Measurements from ENCODE around the gene CENPH.
A peak's percentile ranks its signal among the peaks of the same experiment; 100 is the strongest.
"Not testable (repeated sequence)": the region's sequence is repeated elsewhere in the genome, so short reads cannot be mapped to it uniquely, and the experiment has no call there.

CENPH gene

DNA sequence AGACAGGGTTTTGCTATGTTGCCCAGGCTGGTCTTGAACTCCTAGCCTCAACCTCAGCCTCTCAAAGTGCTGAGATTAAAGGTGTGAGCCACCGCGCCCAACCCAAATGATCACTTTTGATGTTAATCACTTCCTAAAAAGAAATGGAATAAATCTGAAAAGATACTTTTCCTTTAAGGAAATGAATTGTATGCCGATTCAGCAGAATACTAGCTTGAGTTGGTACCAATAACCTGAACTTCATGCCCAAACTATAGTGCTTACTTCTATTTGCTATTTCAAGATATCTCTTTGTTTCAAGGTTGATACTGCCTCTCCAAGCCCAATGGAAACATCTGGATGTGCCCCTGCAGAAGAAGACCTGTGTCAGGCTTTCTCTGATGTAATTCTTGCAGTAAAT lies 18.4 kb upstream of the CENPH start:
- Mint-ChIP-seq H3K4me3 (no peak overlapping the region), H3K27ac (no peak overlapping the region), H3K27me3 (ENCODE audit: low read depth) (no peaks in the 10 kb centered on the region), H3K9me3 (no peaks in the 10 kb centered on the region), H3K36me3 (ENCODE audit: low read depth) (peaks cover 79% of the 10 kb centered on the region), H3K4me1 (ENCODE audit: low read depth) (peaks cover 39% of the 10 kb centered on the region)
- DNase-seq (ENCODE audit: low spot score), result no peak

DNA sequence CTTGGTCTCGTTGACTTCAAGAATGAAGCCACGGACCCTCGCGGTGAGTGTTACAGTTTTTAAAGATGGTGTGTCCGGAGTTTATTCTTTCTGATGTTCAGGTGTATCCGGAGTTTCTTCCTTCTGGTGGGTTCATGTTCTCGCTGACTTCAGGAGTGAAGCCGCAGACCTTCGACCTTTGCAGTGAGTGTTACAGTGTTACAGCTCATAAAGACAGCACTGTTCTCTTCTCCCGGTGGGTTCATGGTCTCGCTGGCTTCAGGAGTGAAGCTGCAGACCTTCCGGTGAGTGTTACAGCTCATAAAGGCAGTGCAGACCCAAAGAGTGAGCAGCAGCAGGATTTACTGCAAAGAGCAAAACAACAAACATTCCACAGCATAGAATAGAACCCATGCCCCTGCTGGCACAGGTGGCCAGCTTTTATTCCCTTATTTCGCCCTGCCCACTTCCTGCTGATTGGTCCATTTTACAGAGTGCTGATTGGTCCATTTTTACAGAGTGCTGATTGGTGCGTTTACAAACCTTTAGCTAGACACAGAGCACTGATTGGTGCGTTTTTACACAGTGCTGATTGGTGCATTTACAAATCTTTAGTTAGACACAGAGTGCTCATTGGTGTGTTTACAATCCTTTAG lies 7.6 kb upstream of the CENPH start:
- peaks cover 16% of the 10 kb centered on the region for H3K36me3 Mint-ChIP-seq (ENCODE audit: low read depth)
- H3K9me3 Mint-ChIP-seq, H3K4me3 Mint-ChIP-seq: not testable (repeated sequence)

DNA sequence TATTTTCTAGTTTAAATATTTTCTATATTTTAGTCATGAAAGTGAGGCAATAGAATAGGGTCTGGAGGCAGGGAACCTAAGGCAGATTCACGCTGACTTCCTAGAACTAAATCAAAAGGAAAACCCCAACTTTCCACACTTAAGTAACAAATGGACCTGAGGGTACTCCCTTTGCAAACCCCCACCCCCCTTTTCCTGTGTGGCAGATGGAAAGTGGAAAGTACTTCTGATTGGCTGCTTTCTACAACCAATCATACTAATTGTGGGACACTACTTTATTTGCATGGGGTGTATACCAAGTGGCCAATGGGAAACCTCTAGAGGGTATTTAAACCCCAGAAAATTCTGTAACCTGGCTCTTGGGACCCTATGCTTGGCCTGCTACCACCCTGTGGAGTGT lies 4.8 kb upstream of the CENPH start:
- no peak for DNase-seq (ENCODE audit: low spot score)
- no peaks in the 10 kb centered on the region for H3K36me3 Mint-ChIP-seq (ENCODE audit: low read depth)
- no peaks in the 10 kb centered on the region for H3K4me1 Mint-ChIP-seq (ENCODE audit: low read depth)
- no peaks in the 10 kb centered on the region for H3K27me3 Mint-ChIP-seq (ENCODE audit: low read depth)
- H3K9me3 Mint-ChIP-seq, result no peaks in the 10 kb centered on the region
- no peak overlapping the region for H3K4me3 Mint-ChIP-seq
- H3K27ac Mint-ChIP-seq, result no peak overlapping the region

More for the DNA sequence above, 7.6 kb upstream of the CENPH start:
- DNase-seq (ENCODE audit: low spot score); H3K4me1 Mint-ChIP-seq (ENCODE audit: low read depth); H3K27me3 Mint-ChIP-seq (ENCODE audit: low read depth); H3K27ac Mint-ChIP-seq: not testable (repeated sequence)

DNA sequence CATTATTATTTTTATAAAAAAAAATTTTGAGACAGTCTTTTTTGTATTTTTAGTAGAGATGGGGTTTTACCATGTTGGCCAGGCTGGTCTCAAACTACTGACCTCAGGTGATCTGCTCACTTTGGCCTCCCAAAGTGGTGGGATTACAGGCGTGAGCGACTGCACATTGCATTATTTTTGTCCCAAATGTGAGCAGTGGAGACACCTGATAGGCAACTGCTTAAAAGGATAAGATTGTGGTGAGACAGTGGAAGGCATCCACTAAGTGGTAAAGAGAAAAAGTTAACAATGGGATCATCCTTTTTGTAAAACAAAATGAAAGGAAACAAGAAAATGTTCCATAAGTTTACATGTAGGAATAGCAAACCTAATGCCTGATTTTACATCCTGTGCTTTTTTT lies 2.0 kb upstream of the CENPH start:
- Mint-ChIP-seq H3K4me1 (ENCODE audit: low read depth) (peaks cover 8% of the 10 kb centered on the region), H3K27me3 (ENCODE audit: low read depth) (no peaks in the 10 kb centered on the region), H3K4me3 (no peak overlapping the region), H3K9me3 (no peaks in the 10 kb centered on the region), H3K27ac (peak overlapping the region; percentile 55), H3K36me3 (ENCODE audit: low read depth) (peaks cover 5% of the 10 kb centered on the region)
- no peak for DNase-seq (ENCODE audit: low spot score)

DNA sequence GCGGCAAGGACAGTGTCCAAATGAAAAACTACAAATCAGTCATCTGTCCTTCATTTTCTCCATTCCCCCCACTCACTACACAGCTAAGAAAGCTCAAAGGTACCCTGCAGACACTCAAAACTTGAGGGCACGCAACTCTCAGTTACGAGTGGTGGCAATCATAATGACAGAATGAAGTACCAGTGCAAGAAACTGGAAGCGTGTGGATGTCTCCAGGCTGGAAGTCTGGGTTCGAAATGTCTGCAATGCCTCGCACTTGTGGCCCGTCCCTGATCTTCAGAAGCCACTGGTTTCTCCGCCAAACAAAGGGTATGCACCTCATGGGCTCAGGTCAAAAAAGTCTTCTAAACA lies 597 bp upstream of the CENPH start:
- Mint-ChIP-seq H3K36me3 (ENCODE audit: low read depth) (peaks cover 7% of the 10 kb centered on the region), H3K27ac (peak overlapping the region; percentile 92), H3K9me3 (no peaks in the 10 kb centered on the region), H3K27me3 (ENCODE audit: low read depth) (no peaks in the 10 kb centered on the region), H3K4me3 (peak overlapping the region; percentile 90), H3K4me1 (ENCODE audit: low read depth) (peaks cover 8% of the 10 kb centered on the region)
- no peak for DNase-seq (ENCODE audit: low spot score)

DNA sequence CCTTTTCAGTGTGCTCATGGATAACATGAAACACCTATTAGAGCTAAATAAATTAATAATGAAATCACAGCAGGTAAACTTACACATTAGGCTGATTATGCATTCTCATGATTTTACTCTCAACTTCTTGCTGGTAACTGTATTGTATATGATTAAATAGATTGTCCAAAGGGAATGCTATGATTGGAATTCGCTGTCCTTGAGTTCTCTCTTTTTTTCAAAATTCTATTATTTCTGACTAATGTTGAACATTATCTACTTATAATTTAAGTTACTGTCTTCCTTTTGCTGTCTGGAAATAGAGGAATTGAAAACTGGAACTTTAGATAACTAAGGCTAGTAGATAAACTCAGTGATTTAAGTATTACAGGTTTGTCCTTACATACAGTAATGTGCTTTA lies 13.1 kb downstream of the CENPH start:
- peaks cover 19% of the 10 kb centered on the region for H3K36me3 Mint-ChIP-seq (ENCODE audit: low read depth)
- no peaks in the 10 kb centered on the region for H3K27me3 Mint-ChIP-seq (ENCODE audit: low read depth)
- H3K27ac Mint-ChIP-seq, result no peak overlapping the region
- H3K9me3 Mint-ChIP-seq, result no peaks in the 10 kb centered on the region
- no peak overlapping the region for H3K4me3 Mint-ChIP-seq
- DNase-seq (ENCODE audit: low spot score), result no peak
- H3K4me1 Mint-ChIP-seq (ENCODE audit: low read depth), result peaks cover 5% of the 10 kb centered on the region

DNA sequence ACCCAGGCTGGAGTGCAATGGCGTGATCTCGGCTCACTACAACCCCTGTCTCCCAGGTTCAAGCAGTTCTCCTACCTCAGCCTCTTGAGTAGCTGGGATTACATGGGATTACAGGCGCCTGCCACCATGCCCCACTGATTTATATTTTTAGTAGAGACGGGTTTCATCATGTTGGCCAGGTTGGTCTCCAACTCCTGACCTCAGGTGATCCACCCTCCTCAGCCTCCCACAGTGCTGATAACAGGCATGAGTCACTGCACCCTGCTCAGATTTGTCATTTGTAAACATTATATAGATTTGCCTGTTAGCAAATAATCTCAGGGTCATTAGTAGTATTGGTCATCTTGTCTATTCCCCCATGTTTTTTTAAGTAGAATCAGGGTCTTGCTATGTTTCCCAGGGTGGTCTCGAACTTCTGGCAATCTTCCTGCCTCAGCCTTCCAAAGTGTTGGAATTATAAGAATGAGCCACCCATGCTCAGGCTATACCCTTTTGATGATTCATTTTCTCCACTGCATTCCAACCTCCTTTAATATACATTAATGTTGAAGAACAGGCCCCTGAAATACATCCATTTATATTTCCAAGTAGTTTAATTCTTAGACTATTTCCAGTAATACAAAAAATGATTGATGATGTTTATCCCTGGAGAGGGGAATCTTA lies 17.3 kb downstream of the CENPH start:
- no peak overlapping the region for H3K4me3 Mint-ChIP-seq
- no peak for DNase-seq (ENCODE audit: low spot score)
- H3K27me3 Mint-ChIP-seq (ENCODE audit: low read depth), result no peaks in the 10 kb centered on the region
- no peaks in the 10 kb centered on the region for H3K4me1 Mint-ChIP-seq (ENCODE audit: low read depth)
- peaks cover 7% of the 10 kb centered on the region for H3K36me3 Mint-ChIP-seq (ENCODE audit: low read depth)
- H3K9me3 Mint-ChIP-seq, result no peaks in the 10 kb centered on the region
- no peak overlapping the region for H3K27ac Mint-ChIP-seq

DNA sequence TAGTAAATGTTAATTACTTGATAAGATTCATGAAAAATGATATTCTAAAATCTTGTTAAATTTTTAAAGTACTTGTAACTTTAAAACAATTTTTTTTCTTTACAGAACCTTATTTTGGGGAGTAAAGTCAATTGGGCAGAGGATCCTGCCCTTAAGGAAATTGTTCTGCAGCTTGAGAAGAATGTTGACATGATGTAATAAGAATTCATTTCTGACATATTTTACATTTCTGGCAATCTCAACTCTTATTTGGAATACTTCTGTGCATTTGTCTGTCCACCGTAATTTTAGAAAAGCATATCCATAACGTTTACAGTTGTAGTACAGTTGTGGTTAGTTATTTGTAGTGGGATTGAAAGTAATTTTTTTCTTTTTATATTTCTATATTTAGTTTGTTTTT lies 20.2 kb downstream of the CENPH start:
- no peak overlapping the region for H3K27ac Mint-ChIP-seq
- DNase-seq (ENCODE audit: low spot score), result no peak
- no peaks in the 10 kb centered on the region for H3K9me3 Mint-ChIP-seq
- H3K27me3 Mint-ChIP-seq (ENCODE audit: low read depth), result no peaks in the 10 kb centered on the region
- H3K4me3 Mint-ChIP-seq, result no peak overlapping the region
- H3K36me3 Mint-ChIP-seq (ENCODE audit: low read depth), result peaks cover 7% of the 10 kb centered on the region
- no peaks in the 10 kb centered on the region for H3K4me1 Mint-ChIP-seq (ENCODE audit: low read depth)

DNA sequence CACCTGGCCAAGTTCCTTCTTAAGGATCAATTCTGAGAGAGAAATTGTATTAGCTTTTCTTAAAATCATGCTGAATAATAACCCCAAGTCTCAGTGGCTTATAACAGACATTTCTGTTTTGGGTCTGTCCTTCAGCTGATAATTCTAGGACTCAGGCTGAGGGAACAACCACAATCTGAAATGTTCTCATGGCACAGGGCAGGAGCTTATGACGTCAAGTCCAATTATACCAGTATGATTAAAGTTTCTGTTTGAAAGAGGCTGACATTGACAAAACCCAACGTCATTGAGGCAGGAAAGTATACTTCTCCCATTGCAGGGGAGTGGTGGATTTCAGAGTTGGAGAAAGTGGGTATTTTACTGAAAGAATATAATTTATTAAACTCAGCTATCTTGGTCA lies 21.8 kb downstream of the CENPH start:
- H3K4me1 Mint-ChIP-seq (ENCODE audit: low read depth), result peaks cover 6% of the 10 kb centered on the region
- no peak overlapping the region for H3K4me3 Mint-ChIP-seq
- no peak overlapping the region for H3K27ac Mint-ChIP-seq
- no peaks in the 10 kb centered on the region for H3K9me3 Mint-ChIP-seq
- no peak for DNase-seq (ENCODE audit: low spot score)
- H3K36me3 Mint-ChIP-seq (ENCODE audit: low read depth), result peaks cover 7% of the 10 kb centered on the region
- no peaks in the 10 kb centered on the region for H3K27me3 Mint-ChIP-seq (ENCODE audit: low read depth)

DNA sequence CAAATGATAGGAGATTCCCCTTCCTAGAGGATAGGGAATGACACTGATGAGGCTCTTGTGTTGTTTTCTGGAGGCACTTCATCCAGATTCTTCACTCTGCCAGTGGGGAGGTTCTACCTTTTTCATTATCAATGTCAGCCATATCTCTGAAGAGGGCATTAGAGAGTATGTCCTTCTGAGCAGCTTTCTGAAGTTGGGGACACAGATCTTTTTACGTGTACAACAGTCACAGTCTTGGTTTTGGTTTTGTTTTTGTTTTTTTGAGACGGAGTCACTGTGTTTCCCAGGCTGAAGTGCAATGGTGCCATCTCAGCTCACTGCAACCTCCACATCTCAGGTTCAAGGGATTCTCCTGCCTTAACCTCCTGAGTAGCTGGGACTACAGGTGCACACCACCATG lies 22.6 kb downstream of the CENPH start:
- DNase-seq (ENCODE audit: low spot score), result no peak
- Mint-ChIP-seq H3K4me3 (no peak overlapping the region), H3K36me3 (ENCODE audit: low read depth) (peaks cover 5% of the 10 kb centered on the region), H3K27me3 (ENCODE audit: low read depth) (no peaks in the 10 kb centered on the region), H3K4me1 (ENCODE audit: low read depth) (peaks cover 7% of the 10 kb centered on the region), H3K9me3 (no peaks in the 10 kb centered on the region), H3K27ac (peak overlapping the region; percentile 10)

DNA sequence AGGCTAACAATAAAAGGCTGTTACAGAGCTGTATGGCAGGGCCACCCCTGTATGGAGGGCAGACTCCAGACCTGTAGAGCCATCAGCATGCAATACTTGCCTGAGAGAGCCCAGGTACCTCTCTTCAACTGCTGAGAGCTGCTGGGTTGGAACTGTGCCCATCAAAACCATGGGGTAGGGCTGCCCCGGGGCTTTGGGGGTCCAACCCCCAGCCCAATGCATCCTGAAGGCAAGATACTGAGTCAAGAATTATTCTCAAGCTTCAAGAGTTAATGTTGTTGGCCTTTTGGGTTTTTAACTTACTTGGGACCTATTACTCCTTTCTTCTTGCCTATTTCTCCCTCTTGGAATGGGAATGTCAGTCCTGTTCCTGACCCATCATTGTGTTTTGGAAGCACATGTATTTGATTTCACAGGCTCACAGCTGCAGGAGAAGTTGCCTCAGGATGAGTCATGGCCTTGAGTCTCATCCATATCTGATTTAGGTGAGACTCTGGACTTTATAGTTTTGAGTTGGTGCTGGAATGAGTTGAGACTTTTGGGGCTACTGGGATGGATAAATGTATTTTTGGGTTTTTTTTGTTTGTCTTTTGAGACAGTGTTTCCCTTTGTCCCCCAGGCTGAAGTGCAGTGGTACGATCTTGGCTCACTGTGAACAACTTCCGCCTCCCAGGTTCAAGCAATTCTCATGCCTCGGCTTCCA lies 24.3 kb downstream of the CENPH start:
- no peak for DNase-seq (ENCODE audit: low spot score)
- no peaks in the 10 kb centered on the region for H3K9me3 Mint-ChIP-seq
- no peaks in the 10 kb centered on the region for H3K27me3 Mint-ChIP-seq (ENCODE audit: low read depth)
- H3K4me3 Mint-ChIP-seq, result no peak overlapping the region
- H3K27ac Mint-ChIP-seq, result no peak overlapping the region
- H3K4me1 Mint-ChIP-seq (ENCODE audit: low read depth), result peaks cover 11% of the 10 kb centered on the region
- H3K36me3 Mint-ChIP-seq (ENCODE audit: low read depth), result peaks cover 5% of the 10 kb centered on the region

DNA sequence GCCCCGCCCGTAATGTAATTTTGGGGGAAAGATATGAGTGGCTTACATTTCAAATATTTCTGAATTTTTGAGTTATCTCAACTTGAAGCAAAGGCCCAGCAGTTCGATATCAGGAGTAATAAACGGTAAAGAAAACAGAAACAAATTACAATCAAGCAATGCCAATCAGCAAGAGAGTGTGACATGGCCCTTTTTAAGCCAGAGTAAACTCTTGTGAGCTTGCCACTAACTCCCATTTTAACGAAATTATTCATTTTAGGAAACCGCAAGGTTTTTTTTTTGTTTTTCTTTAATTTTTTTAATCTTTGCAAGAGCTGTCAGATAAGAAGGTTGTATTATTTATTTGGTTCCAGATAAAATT lies 27.7 kb downstream of the CENPH start:
- H3K9me3 Mint-ChIP-seq, result no peaks in the 10 kb centered on the region

DNA sequence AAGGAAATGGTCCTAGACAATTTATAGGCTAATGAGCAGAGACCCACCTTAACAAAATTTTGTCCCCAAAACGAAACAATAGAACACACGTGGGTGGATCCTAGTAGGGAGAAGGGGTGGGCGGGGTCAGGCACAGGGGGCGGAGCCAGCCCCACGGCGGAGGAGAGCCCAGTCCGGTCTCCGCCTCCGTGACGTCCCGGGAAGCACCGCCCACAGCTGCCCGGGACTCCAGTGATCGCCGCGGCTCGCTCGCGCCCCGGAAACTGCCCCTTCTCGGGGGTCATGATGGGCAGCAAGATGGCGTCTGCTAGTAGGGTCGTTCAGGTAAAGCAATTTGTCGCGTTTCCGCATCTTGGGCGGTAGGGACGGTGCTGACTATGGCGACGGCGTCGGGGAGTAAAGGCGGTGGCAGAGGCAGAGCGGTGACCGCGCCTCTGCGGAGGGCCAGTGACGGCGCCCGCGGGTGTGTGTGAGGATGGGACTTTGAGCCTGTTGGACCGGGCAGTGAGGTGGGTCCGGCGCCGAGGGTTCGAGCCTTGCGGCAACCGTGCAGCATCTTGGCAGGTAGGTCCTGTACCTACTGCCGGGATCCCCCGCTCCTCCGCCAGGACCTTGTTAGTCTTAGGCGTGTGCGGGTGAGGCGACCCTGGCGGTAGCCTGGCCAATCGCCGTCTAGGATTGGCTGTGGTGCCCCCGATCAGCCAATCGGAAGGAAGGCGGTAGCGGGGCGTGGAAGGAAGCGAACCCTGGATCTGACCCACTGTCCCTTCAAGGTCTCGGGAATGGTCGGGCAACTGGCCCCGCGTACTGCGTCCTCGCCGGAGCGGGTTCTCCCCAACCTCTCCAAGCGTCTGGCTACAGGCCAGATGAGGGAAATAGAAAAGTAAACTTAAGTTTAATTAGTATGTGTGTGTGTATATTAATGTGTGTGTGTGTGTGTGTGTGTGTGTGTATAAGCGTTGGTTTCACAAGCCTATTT lies 28.5 kb downstream of the CENPH start:
- no peaks in the 10 kb centered on the region for H3K9me3 Mint-ChIP-seq
- H3K27me3 Mint-ChIP-seq (ENCODE audit: low read depth), result no peaks in the 10 kb centered on the region
- peak overlapping the region; percentile 99 for H3K27ac Mint-ChIP-seq
- DNase-seq (ENCODE audit: low spot score), result peak; percentile 92
- peaks cover 20% of the 10 kb centered on the region for H3K4me1 Mint-ChIP-seq (ENCODE audit: low read depth)
- H3K4me3 Mint-ChIP-seq, result peak overlapping the region; percentile 99
- peaks cover 17% of the 10 kb centered on the region for H3K36me3 Mint-ChIP-seq (ENCODE audit: low read depth)

More for the DNA sequence above, 27.7 kb downstream of the CENPH start:
- Mint-ChIP-seq H3K27me3 (ENCODE audit: low read depth) (no peaks in the 10 kb centered on the region), H3K4me1 (ENCODE audit: low read depth) (peaks cover 19% of the 10 kb centered on the region), H3K4me3 (peak overlapping the region; percentile 99), H3K27ac (peak overlapping the region; percentile 99), H3K36me3 (ENCODE audit: low read depth) (peaks cover 16% of the 10 kb centered on the region)
- no peak for DNase-seq (ENCODE audit: low spot score)

DNA sequence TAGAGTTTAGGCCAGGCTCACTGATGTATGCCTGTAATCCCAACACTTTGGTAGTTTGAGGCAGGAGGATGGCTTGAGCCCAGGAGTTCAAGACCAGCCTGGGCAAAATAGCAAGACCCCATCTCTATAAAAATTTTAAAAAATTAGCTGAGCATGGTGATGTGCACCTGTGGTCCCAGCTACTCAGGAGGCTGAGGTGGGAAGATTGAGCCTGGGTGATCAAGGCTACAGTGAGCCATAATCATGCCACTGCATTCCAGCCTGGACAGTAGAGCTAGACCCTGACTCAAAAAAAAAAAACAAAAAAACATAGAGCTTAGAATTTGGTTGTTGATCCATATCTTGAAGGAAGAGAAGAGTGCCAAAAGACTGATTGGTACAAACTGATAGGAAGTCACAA lies 30.6 kb downstream of the CENPH start:
- Mint-ChIP-seq H3K4me1 (ENCODE audit: low read depth) (peaks cover 18% of the 10 kb centered on the region), H3K27ac (no peak overlapping the region), H3K4me3 (no peak overlapping the region), H3K9me3 (no peaks in the 10 kb centered on the region), H3K36me3 (ENCODE audit: low read depth) (peaks cover 15% of the 10 kb centered on the region), H3K27me3 (ENCODE audit: low read depth) (no peaks in the 10 kb centered on the region)
- DNase-seq (ENCODE audit: low spot score), result no peak
